Gastrocnemius medialis (tissue), 4 donors: ENCODE results near the gene IFRD1. TPM values are rescaled to one million over a fixed set of nuclear protein-coding genes. Genes with fewer than 3 reads are reported as not detected.

Source experiments
- ATAC-seq, 2 donors: fragments of 150-250 bp; one replicate each; pipeline ENCODE4 v1.9.1; 2016
- DNase-seq, 2 donors: peaks; one replicate each; pipeline ENCODE4 v3.0.0-alpha.2; 2019
- H3K27ac ChIP-seq, 4 donors: fragments of 200-600 bp; sonication (generic); 1 replicate in 1 of 4; 2 replicates in 3 of 4; pipeline ENCODE4 v1.5.1; 2016 to 2018; ENCODE audit warnings: mild to moderate bottlenecking in 2 of 4, moderate library complexity in 1 of 4
- H3K27me3 ChIP-seq, 3 donors: fragments of 200-600 bp; sonication (generic) in 2 of 3; 1 replicate in 1 of 3; 2 replicates in 2 of 3; pipeline versions ENCODE4 v1.5.1 to v1.6.0; 2016 to 2019; ENCODE audit warnings: mild to moderate bottlenecking in 1 of 3, moderate library complexity in 1 of 3
- H3K36me3 ChIP-seq, 2 donors: fragments of 200-600 bp; sonication (generic) in 1 of 2; one replicate each; pipeline ENCODE4 v1.5.1; 2017 to 2018
- H3K4me1 ChIP-seq, 2 donors: fragments of 200-600 bp; sonication (generic) in 1 of 2; one replicate each; pipeline ENCODE4 v1.5.1; 2016 to 2017; ENCODE audit warnings: mild to moderate bottlenecking in 2 of 2
- H3K4me3 ChIP-seq, 4 donors: fragments of 200-600 bp; sonication (generic) in 3 of 4; 1 replicate in 1 of 4; 2 replicates in 3 of 4; pipeline ENCODE4 v1.5.1; 2016 to 2019; ENCODE audit warnings: mild to moderate bottlenecking in 2 of 4
- H3K9me3 ChIP-seq, 3 donors: fragments of 200-600 bp; sonication (generic) in 2 of 3; 1 replicate in 1 of 3; 2 replicates in 2 of 3; pipeline ENCODE4 v1.5.1; 2016 to 2019
- CTCF ChIP-seq, 5 experiments: fragments of 450-650 bp in 3 of 5; fragments of 200-600 bp in 2 of 5; sonication (generic) in 2 of 5; IDR thresholded peaks in 4 of 5; conservative IDR thresholded peaks in 1 of 5; 1 replicate in 4 of 5; 2 replicates in 1 of 5; pipeline ENCODE4 v1.5.1; 2016 to 2019; ENCODE audit warnings: antibody characterized with exemption in 5 of 5, mild to moderate bottlenecking in 3 of 5, moderate library complexity in 3 of 5
- POLR2A ChIP-seq, 2 donors: fragments of 450-650 bp; IDR thresholded peaks; one replicate each; pipeline ENCODE4 v1.6.1; 2017; ENCODE audit warnings: antibody characterized with exemption in 2 of 2, mild to moderate bottlenecking in 2 of 2, moderate library complexity in 2 of 2
- in situ Hi-C, 4 donors: fragments of 200-750 bp; cut with MboI; loops; one replicate each; pipeline versions ENCODE4 v1.15.0 to v1.8.0; 2017; ENCODE audit warnings: low sequenced_read_pairs in 4 of 4
- intact Hi-C: fragments of 100-400 bp; cut with DNase I; formaldehyde crosslinking; loops from one replicate; pipeline ENCODE4 v1.15.1; 2023; ENCODE audit warnings: low total_unique reads
- total RNA-seq, 4 donors: library from RNA; depleted of rRNA; stranded (reverse); fragments of >200 nt; gene quantifications; one replicate each; pipeline versions ENCODE4 v1.1.0 to v1.2.3, GENCODE V29; 2016

The IFRD1 gene
- total RNA-seq, 4 donors from 2014 or later, result 37.8 to 70.8 (median 50.1) TPM

DNA sequence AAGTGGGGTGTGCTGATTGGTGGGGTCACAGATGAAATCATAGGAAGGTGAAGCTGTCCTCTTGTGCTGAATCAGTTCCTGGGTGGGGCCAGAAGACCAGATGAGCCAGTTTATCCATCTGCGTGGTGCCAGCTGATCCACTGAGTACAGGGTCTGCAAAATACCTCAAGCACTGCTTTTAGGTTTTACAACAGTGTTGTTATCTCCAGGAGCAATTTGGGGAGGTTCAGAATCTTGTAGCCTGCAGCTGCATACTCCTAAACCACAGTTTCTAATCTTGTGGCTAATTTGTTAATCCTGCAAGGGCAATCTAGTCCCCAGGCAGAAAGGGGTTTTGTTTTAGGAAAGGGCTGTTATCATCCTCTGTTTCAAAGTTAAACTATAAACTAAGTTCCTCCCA lies 17.0 kb upstream of the IFRD1 start:
- no peak for TF ChIP-seq CTCF (IDR thresholded peaks at IDR 0.05 in 4 of 5, conservative IDR thresholded peaks at IDR 0.05 in 1 of 5)
- no peak for TF ChIP-seq POLR2A (IDR thresholded peaks at IDR 0.05)
- ATAC-seq (no peak), DNase-seq (no peak)
- Histone ChIP-seq H3K4me3 (no peak overlapping the region), H3K9me3 (no peaks in the 10 kb centered on the region), H3K4me1 (peaks cover 6 to 12% of the 10 kb centered on the region in 2 donors), H3K36me3 (no peaks in the 10 kb centered on the region), H3K27me3 (no peaks in the 10 kb centered on the region), H3K27ac (no peak overlapping the region)
- intact Hi-C loops, result no loop called here
- in situ Hi-C loops, result no loop called here

- no peaks in the 10 kb centered on the region for H3K9me3 ChIP-seq
- H3K4me3 ChIP-seq, result no peak overlapping the region
- intact Hi-C loops (no loop called here), in situ Hi-C loops (no loop called here)
- peak; percentile 93 to 94 for ATAC-seq
- H3K36me3 ChIP-seq, result no peaks in the 10 kb centered on the region
- H3K27ac ChIP-seq, result peak overlapping the region in 2 of 4 donors; percentile 34 to 59
- TF ChIP-seq CTCF (IDR thresholded peaks at IDR 0.05 in 4 of 5, conservative IDR thresholded peaks at IDR 0.05 in 1 of 5), result no peak
- TF ChIP-seq POLR2A (IDR thresholded peaks at IDR 0.05), result no peak
- H3K27me3 ChIP-seq, result no peaks in the 10 kb centered on the region
- peaks cover 6 to 12% of the 10 kb centered on the region in 2 donors for H3K4me1 ChIP-seq
- no peak for DNase-seq
These were observed 13.2 kb upstream of the IFRD1 start for GRCh38 chr7:112437072-112437471.

DNA sequence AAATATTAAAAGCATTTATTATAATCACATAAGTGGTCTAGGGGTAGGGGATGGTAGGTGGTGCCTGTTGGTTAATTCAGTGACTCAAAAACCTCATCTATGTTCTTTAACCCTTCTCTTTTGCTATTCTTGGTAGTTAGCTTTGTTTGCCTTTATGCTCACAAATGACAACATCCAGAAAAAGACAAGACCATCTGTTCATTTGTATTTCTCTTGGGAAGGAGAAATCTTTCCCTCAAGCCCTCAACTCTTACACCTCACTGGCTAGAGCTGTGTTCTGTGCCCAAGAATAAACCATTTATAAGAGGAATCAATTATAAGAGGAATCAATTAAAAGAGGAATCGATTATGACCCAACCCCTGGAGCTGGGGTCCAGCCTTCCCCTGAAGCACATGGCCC lies 10.8 kb upstream of the IFRD1 start:
- H3K9me3 ChIP-seq, result no peaks in the 10 kb centered on the region
- H3K36me3 ChIP-seq, result no peaks in the 10 kb centered on the region
- H3K4me1 ChIP-seq, result peaks cover 6 to 12% of the 10 kb centered on the region in 2 donors
- DNase-seq (no peak), ATAC-seq (no peak)
- H3K27ac ChIP-seq, result no peak overlapping the region
- H3K4me3 ChIP-seq, result no peak overlapping the region
- intact Hi-C loops, result no loop called here
- no peak for TF ChIP-seq POLR2A (IDR thresholded peaks at IDR 0.05)
- TF ChIP-seq CTCF (IDR thresholded peaks at IDR 0.05 in 4 of 5, conservative IDR thresholded peaks at IDR 0.05 in 1 of 5), result no peak
- in situ Hi-C loops, result no loop called here
- H3K27me3 ChIP-seq, result no peaks in the 10 kb centered on the region

DNA sequence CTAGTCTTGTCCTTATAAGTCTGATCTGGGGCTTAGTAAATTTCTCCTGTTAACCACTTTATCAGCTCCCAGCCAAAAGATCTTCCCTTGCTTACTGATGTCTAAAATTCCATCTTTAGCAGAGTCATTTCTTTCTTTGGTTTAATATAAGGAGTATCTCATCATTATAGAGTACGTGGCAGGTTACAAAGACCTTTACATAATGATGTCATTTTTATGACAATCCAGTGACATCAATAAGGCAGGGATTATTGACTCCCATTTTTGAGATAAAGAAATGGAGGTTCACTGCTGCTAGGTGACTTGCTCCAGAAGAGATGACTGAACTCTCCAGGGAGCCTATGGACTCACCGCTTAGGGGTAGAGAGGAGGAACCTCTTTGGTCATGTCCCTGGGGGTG lies 8.1 kb upstream of the IFRD1 start:
- no peak overlapping the region for H3K27ac ChIP-seq
- intact Hi-C loops (no loop called here), in situ Hi-C loops (no loop called here)
- TF ChIP-seq CTCF (IDR thresholded peaks at IDR 0.05 in 4 of 5, conservative IDR thresholded peaks at IDR 0.05 in 1 of 5), result no peak
- no peak for TF ChIP-seq POLR2A (IDR thresholded peaks at IDR 0.05)
- H3K9me3 ChIP-seq, result no peaks in the 10 kb centered on the region
- ATAC-seq (no peak), DNase-seq (no peak)
- H3K36me3 ChIP-seq, result no peaks in the 10 kb centered on the region
- no peaks in the 10 kb centered on the region for H3K27me3 ChIP-seq
- H3K4me1 ChIP-seq, result peaks cover 4 to 5% of the 10 kb centered on the region in 2 donors
- H3K4me3 ChIP-seq, result no peak overlapping the region

GRCh38 chr7:112444505-112444904 lies 5.8 kb upstream of the IFRD1 start:
- Histone ChIP-seq H3K4me3 (no peak overlapping the region), H3K27ac (no peak overlapping the region), H3K36me3 (no peaks in the 10 kb centered on the region), H3K27me3 (no peaks in the 10 kb centered on the region), H3K4me1 (peaks cover 12 to 15% of the 10 kb centered on the region in 2 donors), H3K9me3 (no peaks in the 10 kb centered on the region)
- no peak for ATAC-seq
- in situ Hi-C loops, result no loop called here
- no peak for TF ChIP-seq CTCF (IDR thresholded peaks at IDR 0.05 in 4 of 5, conservative IDR thresholded peaks at IDR 0.05 in 1 of 5)
- intact Hi-C loops, result no loop called here
- no peak for DNase-seq
